ENCODE data around the gene CHI3L1.
"Not testable (repeated sequence)": the region's sequence is repeated elsewhere in the genome, so short reads cannot be mapped to it uniquely, and the experiment has no call there.

CHI3L1 gene

DNA sequence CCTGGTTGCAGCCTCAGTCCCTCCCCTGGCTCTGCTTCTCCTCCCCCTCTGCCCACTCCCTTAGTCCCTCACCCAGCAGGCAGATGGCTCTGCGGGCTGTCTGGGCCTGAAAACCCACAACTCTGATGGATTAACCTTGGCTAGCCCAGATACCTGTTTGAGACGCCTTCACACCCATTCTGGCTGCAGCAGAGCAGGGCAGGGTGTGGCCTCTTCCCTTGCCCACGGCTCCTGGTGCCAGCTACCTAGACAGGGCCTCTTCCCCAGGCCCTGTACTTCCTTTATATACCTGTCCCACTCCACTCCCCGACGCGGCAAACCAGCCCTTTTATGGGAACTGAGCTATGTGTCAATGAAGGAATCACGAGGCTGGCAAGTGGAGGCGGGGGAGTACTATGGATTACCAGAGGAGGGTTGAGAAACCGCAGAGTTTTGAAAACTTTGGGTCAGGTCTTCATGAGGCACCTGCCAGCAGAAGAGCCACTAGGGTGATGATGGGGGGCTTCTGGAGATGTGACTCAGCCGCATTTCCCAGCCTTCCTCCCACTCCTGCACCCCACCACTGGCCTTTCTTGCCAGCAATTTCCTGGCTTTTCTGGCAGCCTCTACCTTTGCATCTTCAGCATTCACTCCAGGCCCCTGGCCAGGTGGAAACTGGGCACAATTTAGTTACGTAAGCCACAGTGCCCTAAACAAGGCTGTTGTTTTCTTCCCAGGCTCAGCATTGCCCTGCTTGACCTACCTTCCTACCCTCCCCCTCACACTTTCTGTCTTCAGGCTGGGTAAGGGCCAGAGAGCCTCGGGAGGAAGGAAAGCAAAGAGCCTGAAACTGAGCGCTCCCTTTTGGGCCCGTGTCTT lies at the start of gene CHI3L1:
Gene CHI3L1 (minus strand): TSS at position 259 of the 858 bp plus-strand sequence. CDS start 81 bp downstream, at position 178.
- no peak for DNase-seq (ENCODE audit: low read depth in 2 of 2)

DNA sequence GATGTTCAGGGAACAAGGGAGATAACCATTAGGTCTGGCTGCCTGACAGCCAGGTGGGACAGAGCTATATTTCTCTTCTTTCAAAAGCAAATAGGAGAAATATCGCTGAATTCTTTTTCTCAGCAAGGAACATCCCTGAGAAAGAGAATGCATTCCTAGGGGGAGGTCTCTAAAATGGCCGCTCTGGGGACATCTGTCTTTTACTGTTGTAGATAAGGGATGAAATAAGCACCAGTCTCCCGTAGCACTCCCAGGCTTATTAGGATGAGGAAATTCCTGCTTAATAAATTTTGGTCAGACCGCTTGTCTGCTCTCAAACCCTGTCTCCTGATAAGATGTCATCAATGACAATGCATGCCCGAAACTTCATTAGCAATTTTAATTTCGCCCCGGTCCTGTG lies 48.4 kb upstream of the CHI3L1 start:
- DNase-seq (ENCODE audit: low read depth in 2 of 2), result not testable (repeated sequence)

DNA sequence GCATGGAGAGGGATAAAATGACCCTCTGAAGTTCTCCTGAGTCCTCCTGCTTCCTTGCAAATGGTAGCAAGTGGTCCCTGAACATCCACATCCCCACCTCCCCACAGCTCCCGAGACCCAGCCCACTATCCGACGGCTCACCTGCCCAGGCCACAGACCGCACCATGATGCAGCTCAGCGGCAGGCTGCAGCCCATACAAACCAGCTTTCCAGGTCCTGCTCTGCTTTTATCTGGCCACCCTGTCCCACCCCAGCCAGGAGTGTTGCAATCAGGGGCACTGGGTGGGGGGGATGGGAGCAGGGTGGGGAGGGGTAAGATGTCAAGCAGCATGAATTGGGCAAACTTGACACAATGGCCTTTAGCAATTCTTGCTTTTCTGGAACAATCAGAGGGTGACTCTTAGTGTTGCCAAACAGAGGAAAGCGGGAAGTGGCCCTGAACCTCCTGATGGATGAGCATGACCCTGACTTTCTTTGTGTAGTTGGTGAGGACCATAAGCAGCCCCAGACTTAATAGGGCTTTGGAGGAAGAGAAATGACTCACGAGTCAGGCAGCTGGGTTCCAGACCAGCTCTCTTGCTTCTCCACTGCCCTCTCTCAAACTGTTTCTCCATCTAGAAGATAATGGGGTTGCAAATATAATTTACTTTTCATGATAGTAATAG lies 43.1 kb upstream of the CHI3L1 start, which contains the start of gene CHIT1:
Gene CHIT1 (minus strand): TSS at position 203 of the 665 bp plus-strand sequence. CDS start 37 bp downstream, at position 166.
- no peak for DNase-seq (ENCODE audit: low read depth in 2 of 2)

DNA sequence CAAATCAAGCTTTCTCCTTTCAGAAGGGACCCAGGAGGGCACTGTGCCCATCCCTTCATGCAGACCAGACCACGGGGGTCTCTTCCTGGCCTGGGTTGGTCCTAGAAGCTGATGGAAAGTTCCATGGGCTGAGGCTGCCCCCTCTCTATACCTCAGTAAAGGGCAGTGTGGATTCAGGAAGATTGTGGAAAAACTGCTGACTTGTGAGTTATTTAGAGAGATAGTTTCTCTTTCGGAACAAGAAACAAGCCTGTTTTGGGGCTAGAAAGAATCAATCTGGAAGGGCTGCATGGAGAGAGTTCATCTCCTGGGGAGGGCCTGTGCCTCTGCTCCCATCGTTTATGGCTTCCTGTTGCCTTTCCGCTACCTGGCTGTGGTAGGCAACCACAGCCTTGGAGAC lies 42.2 kb upstream of the CHI3L1 start:
- no peak for DNase-seq (ENCODE audit: low read depth in 2 of 2)

DNA sequence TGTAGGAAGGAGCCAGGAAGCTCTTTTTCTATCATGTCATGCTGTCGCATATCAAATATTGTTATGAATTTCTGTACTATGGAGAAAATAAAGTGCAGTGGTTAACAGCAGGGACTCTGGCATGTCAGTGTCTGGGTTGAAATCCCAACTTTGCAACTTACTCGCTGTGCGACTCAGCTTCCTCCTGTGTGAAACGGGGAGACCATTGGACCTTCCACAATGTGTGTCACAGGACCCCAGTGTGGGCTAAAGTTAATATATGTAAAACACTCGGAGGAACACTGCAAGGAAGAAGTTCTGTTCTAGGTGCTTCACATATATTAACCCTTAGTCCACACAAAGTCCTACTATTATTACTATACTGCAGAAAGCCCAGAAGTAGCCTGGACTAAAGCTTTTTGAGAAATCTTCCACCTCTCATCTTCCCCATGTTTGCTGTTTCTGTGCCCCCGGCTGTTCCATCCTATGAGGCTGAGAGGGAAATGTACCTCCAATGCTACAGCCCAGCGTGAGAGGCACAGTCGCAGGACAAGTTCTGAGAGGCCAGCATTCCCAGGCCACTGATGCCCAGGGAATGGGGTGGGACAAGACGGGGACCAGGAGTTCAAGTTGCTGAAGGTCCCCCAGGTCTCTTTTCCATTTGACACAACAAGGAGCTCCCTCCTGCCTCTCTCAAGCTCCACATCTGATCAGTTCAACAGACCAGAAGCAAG lies 41.0 kb upstream of the CHI3L1 start:
- no peak for DNase-seq (ENCODE audit: low read depth in 2 of 2)

DNA sequence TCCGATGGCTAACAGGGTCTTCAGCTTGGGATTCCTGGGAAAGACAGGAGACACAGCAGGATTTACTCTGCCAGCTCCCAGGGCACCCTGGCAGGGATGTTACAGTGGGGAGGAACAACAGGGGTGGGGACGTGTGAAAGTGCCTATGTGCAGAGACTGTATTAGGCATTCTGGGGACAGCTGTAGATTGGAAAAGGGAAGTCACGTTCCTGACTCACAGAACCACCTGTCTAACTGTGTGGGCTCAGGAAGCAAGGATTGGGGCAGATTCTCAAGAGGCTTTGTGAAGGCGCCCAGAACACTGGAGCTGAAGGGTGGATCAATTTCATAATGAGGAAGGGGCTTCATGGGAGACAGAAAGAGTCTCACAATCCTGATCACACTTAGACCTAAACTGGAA lies 38.6 kb upstream of the CHI3L1 start:
- DNase-seq (ENCODE audit: low read depth in 2 of 2), result no peak

DNA sequence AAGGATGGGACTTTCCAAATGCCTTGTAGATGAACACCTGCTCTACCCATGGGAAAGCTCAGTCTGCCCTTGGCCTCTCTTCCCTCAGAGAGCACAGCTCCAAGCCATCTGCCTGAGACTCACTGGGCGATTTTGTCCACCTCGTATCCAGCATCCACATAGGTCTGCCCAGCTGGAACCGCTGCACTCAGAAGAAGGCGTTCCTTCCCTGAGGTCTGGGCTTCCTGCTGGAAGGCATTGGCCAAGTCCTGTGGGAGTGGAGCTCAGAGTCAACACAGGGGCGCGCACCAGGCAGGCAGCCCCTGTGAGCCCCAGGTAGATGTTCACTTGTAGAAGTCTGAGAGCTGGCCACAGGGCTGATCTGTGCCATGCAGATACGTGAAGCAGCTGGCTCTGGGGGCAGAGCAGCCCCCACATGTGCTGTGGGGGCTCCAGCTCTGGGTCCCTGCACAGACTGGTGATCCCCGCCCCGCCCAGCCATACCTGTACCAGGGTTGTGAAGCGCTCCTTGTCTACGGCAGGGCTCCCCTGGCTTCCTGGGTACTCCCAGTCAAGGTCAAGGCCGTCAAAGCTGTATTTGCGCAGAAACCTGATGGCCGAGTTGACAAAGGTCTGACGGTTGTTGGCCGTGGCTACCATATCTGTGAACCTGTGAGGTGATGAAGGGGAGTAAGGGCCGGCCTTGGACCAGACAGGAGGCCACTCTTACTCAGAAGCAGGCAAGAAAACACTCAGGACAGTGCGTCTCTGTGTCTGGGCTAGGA lies 36.7 kb upstream of the CHI3L1 start:
- no peak for DNase-seq (ENCODE audit: low read depth in 2 of 2)

DNA sequence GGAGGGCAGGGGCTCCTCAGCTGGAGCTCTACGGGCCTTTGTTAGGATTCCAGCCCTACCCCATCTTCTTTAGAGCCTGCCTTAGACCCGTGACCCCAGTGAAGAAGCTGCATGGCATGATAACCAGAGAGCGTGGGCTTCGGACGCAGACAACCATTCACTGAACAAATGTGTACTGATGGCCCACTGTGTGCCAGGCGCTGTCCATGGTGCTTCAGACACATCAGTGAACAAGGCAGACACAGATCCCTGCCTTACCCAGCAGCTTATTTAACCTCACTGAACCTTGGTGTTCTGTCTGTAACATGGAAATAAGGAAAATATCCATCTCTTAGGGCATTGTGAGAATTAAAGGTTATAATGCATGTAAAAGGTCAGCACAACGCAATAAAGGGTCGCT lies 33.4 kb upstream of the CHI3L1 start:
- DNase-seq (ENCODE audit: low read depth in 2 of 2), result no peak

DNA sequence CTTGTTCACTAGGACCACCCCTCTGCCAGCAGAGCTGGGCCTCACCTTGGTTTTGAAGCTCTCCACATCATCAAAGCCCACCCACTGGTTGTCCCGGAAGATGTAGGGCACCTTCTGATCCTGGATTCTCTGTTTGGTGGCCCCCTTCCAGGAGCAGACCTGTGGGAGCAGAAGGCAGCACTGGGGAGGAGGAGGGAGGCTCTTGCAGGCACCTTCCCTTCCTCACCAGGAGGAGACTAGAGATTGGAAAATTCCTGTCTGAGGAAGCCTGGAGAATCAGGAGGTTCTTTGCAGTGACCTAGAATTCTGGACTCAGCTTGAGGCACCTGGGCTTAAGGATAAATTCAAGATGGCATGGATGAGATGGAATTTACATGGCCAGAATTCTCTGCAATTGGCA lies 32.7 kb upstream of the CHI3L1 start:
- DNase-seq (ENCODE audit: low read depth in 2 of 2), result no peak

DNA sequence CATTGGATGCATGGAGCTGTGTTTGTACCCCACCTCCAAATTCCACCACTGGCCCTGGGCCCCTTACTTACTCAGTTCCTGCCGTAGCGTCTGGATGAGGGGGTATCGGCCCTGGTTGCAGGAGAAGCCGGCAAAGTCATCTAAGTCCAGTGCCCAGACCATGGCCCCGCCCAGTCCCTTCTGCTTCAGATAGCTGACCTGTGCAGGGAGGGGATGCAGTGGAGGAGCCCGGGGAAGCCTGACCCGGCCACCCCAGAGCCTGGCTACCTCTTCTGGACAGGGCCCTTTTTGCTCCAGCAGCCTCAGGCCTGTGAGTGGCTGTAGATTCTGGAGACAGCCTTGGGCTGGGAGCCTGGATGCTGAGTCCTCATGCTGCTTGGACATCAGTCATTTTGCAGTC lies 31.2 kb upstream of the CHI3L1 start:
- DNase-seq (ENCODE audit: low read depth in 2 of 2), result no peak

DNA sequence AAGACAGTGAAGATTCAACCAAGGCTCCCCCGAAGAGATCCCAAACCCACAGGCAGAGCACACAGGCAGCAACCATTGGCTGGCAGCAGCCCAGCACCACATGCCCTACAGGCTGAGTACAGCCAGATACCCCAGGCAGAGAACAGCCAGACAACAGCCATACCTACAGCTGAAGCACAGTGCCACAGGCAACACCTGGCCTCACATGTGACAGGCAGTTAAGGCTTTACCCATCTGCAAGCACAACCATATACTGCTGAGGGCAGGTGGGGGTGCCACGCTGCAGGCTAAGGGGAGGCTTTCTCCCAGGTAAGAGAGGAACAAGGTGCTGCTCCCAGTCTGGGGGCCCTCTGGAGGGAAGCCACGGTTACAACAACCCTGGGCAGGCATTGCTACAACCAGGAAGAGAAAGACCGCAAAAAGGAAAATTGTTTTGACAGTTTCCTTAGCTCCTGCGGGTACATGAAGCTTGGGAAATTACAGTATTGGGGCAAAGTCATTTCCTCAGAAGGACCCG lies 30.7 kb upstream of the CHI3L1 start:
- DNase-seq (ENCODE audit: low read depth in 2 of 2), result no peak

DNA sequence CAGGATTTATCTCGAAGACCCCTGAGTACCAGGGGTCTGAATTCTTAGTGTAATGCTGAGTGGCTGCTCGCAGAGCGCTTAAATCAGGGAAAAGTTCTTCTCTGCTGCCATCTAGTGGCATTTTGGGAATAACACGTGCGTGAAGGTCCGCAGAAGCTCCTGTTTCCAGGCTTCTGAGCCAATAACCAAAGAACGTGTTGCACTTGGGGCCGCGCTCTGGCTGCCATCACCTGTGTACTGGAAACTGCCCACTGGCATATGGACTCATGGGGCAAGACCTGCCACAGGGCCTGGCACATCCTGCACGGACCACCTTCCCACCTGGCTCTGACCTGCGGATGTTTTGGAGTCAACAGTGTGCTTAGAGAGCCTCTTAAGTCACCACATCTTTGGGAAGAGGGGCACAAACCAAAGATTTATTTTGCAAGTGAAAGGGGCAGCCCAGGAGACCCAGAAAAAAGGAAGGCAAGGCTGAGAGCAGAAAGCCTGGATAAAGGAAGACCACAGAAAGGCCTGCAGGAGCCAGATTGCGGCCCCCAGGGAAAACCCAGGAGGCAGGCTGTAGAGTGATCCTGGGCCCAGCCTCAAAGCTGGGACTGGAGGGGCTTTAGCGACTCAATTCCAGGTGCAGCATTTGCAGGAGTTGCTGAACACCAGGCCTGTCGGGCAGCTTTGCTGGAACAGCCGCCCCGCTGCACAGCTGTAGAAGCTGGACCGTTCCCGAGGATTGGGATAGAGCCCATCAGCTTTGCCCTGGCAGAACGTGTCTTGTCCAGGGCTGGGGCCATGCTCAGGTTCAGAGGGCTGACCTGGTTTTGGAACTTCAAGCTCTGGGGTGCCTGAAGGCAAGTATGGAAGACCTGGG lies 30.0 kb upstream of the CHI3L1 start:
- peak; percentile 12 to 22 for DNase-seq (ENCODE audit: low read depth in 2 of 2)

DNA sequence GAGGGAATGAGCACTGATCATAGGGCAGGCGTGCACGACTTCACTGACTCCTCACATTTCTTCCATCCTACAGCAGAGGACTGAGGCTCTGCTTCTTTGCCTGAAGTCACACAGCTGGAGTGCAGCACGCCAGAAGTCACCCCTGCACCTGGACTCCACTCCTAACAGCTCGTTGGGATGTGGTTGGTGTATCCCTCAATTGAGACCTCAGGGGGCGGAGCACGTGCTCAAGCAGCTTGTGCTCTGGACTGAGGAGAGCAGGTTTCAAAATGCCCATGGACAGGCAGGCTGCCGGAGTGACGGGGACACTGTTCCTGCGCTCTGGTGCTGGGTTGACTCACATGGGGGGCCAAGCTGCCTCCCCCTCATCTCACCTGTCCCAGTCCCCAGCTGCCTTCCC lies 29.1 kb upstream of the CHI3L1 start:
- DNase-seq (ENCODE audit: low read depth in 2 of 2), result no peak

DNA sequence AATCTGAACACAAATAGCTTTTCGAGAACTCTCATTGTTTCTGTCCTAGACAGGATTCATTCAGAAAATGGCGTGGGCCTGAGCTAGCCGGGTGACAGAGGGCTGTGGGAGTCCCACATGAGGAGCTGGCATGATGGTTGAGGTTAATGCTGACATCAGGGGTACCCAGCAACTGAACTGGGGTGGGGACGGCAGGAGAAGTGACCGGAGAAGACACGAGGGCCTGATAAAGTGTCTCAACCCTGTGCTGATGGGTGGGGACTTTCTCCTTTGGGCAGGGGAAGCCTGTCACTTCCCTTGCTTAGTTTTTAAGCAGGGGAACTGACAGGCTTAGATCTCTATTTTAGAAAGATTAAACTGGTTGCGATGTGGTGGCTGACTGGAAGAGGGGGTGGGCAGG lies 28.4 kb upstream of the CHI3L1 start:
- no peak for DNase-seq (ENCODE audit: low read depth in 2 of 2)

DNA sequence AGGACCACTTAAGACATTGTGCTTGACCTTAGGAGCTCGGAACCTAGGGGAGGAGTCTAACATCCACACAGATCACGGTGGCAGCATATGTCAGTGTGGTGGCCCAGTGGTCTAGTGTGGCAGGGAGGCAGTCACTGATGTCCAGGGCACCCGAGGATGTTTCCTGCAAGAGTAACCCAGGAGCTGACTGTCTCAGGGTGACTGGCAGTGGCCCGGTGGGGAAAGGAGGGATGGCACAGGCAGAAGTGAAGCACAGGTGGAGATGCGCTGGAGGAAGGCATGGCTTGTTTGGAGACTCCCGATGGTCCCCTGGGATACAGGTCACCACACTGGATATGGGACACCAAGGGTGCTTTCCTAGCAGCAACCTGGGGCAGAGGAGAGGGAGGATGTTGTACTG lies 26.6 kb upstream of the CHI3L1 start:
- no peak for DNase-seq (ENCODE audit: low read depth in 2 of 2)

DNA sequence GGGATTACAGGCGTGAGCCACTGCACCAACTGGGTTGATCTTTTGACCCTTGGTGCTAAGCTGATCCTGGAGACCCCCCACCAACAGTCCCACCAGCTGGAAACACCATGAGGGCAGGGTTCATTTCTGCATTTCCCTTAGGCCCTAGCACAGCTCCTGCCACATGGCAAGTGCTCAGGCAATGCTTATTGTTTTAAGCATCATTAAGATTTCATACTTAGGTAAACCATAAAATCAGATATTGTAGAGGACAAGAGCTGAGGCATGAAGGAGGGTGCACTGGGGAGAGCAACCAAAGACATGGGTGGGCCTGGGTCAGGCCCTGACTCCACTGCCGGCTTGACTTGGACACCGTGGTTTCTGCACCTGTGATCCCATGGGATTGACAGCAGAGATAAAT lies 25.3 kb upstream of the CHI3L1 start:
- no peak for DNase-seq (ENCODE audit: low read depth in 2 of 2)

DNA sequence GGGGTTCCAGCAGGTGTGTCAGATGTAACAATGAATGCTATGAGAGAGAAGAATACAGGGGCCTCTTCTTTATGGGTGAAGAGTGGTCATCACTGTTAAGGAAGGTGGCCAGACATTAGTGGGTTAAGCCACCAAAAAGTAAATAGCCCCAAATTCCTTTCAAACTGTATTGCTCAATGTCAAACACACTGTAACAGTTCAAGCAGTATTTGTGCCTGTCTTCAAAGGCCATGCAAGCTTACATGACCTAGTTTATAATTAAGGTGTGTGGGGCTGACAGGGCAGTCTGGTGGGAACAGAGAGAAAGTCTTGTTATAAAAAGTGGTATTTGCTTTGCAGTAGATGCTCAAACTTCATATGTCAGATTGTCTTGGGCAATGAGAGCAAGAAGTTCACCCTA lies 24.5 kb upstream of the CHI3L1 start:
- DNase-seq (ENCODE audit: low read depth in 2 of 2), result no peak

DNA sequence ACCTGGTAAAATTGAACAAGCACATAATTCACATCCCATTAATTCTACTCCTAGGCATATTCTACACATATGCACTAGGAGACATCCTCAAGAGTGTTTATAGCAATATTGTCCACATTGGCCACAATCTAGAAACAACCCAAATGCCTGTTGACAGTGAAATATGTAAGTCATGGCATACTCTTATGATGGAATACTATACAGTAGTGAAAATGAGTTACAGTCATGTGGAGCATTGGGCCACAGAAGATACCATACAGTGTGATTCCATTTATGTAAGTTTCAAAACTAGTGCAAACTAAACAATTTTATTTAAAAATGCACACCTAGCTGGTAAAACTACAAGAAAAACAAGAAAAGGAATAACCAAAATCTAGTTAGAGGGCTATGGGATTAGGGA lies 23.8 kb upstream of the CHI3L1 start:
- DNase-seq (ENCODE audit: low read depth in 2 of 2), result no peak

DNA sequence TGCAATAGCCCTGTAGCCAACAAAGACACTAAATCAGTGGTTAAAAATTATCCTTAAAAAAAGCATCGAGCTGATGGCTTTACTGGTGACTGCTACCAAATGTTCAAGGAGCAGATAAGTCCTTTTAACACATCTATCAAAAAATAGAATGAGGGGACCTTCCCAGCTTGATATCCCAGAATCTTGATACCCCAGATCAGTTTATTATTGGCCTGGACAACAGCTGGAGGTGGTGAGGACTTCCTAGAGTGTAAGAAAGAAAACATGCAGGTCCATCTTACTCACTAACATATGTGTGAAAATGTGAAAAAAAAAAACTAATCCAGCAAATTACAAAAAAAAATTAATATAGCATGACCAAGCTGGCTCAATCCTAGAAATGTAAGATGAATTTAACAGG lies 21.7 kb upstream of the CHI3L1 start:
- no peak for DNase-seq (ENCODE audit: low read depth in 2 of 2)

DNA sequence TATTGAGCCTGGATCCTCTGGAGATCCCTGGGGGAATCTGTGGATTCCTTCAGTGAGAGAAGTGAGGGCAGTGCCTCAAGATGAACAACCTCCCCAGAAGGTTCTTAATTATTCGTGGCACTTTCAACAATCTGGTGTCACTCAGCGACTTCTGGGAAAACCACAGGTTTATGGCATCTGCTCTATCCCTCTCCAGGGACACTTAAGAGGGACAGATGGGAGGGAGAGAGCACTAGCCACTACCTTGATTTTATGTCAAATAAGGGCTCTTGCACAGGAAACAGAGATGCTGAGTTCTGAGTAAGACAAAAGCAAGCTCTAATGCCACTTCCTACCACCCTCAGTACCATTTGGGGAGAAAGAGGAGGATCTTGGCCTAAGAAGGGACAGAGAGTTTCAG lies 21.2 kb upstream of the CHI3L1 start:
- DNase-seq (ENCODE audit: low read depth in 2 of 2), result no peak

Data from activated CD8-positive, alpha-beta memory T cell treated with anti-CD3 and anti-CD28 coated beads for 4 hours (primary cell).